Stimulated activated CD4-positive, alpha-beta T cell treated with anti-CD3 and anti-CD28 coated beads, TNF-alpha, amount 100 ng/mL, for 1 hour (primary cell): Measurements from ENCODE around the gene FTO.

Source experiments
- DNase-seq, 3 donors: peaks; one replicate each; pipeline ENCODE4 v3.0.0-alpha.2; 2020; ENCODE audit warnings: low read depth in 3 of 3, low spot score in 1 of 3

The FTO gene

GRCh38 chr16:54068212-54068611 is 364.3 kb downstream of the FTO start:
- no peak for DNase-seq

GRCh38 chr16:54069601-54070239 is 365.8 kb downstream of the FTO start:
- no peak for DNase-seq

- no peak for DNase-seq
Observed at GRCh38 chr16:54070789-54071343, 366.9 kb downstream of the FTO start.

- no peak for DNase-seq
Observed at GRCh38 chr16:54071514-54071913, 367.6 kb downstream of the FTO start.

- DNase-seq, result no peak
Observed at GRCh38 chr16:54072237-54072636, 368.3 kb downstream of the FTO start.

GRCh38 chr16:54073356-54073755 is 369.4 kb downstream of the FTO start:
- no peak for DNase-seq

GRCh38 chr16:54075446-54075845 is 371.5 kb downstream of the FTO start:
- DNase-seq, result no peak

GRCh38 chr16:54076006-54076504 is 372.1 kb downstream of the FTO start:
- DNase-seq, result no peak

GRCh38 chr16:54077050-54077821 is 373.3 kb downstream of the FTO start:
- no peak for DNase-seq

- no peak for DNase-seq
Observed at GRCh38 chr16:54080524-54081008, 376.6 kb downstream of the FTO start.

- no peak for DNase-seq
Observed at GRCh38 chr16:54086791-54087190, 382.8 kb downstream of the FTO start.

- no peak for DNase-seq
Observed at GRCh38 chr16:54090602-54091001, 386.6 kb downstream of the FTO start.

GRCh38 chr16:54093281-54093680 is 389.3 kb downstream of the FTO start:
- no peak for DNase-seq

GRCh38 chr16:54094641-54095040 is 390.7 kb downstream of the FTO start:
- DNase-seq, result no peak

- no peak for DNase-seq
Observed at GRCh38 chr16:54096607-54097006, 392.7 kb downstream of the FTO start.

- no peak for DNase-seq
Observed at GRCh38 chr16:54097774-54098173, 393.8 kb downstream of the FTO start.

- no peak for DNase-seq
Observed at GRCh38 chr16:54098247-54098646, 394.3 kb downstream of the FTO start.

- DNase-seq, result no peak
Observed at GRCh38 chr16:54099627-54100026, 395.7 kb downstream of the FTO start.

GRCh38 chr16:54102888-54103866 is 399.2 kb downstream of the FTO start:
- DNase-seq, result no peak

GRCh38 chr16:54106057-54106456 is 402.1 kb downstream of the FTO start:
- no peak for DNase-seq
